ENCODE results near the gene SH3BP5L. TPM values are rescaled to one million over a fixed set of nuclear protein-coding genes. Genes with fewer than 3 reads are reported as not detected.

SH3BP5L gene
- total and polyA plus RNA-seq, 2 of the 8 experiments (the other 6 are each of a cell fraction or from before 2014, with no cell fraction given) = 20.2 to 28.4 TPM

GRCh38 chr1:248804771-248805681, 20.7 kb downstream of the SH3BP5L start:
- no peak overlapping the region for H3K23ac ChIP-seq (ENCODE audit: insufficient read length)
- no peak overlapping the region for H2BK20ac ChIP-seq (ENCODE audit: low read length)
- POLR2A ChIA-PET (ENCODE audit: partially characterized antibody) = interaction anchor here (0.9 kb wide), 1 partner anchor 13 kb away, joined by 4 read pairs; no protein-coding TSS in a partner anchor
- H3K4me1 ChIP-seq (replicated peaks in 1 of 4; ENCODE audit: control insufficient read depth in 3 of 4, insufficient read depth in 4 of 4, low read length in 3 of 4) = no peaks in the 10 kb centered on the region
- no peaks in the 10 kb centered on the region for H3K36me3 ChIP-seq (ENCODE audit: control insufficient read depth in 2 of 4, insufficient read depth in 4 of 4, low read length in 3 of 4)
- no peak overlapping the region for H3K27ac ChIP-seq (ENCODE audit: low read depth, low read length)
- H2BK120ac ChIP-seq (replicated peaks; ENCODE audit: low read depth, low read length) = no peak overlapping the region
- H3K9ac ChIP-seq (replicated peaks in 1 of 4; ENCODE audit: extremely low read depth in 1 of 4, low read depth in 3 of 4, low read length in 3 of 4) = no peak overlapping the region
- H3K4me2 ChIP-seq (ENCODE audit: insufficient read depth in 1 of 2, low read depth in 2 of 2, low read length in 2 of 2) = no peak overlapping the region
- DNase-seq (ENCODE audit: low read depth in 1 of 2, low spot score in 2 of 2) (no peak), FAIRE-seq (no peak)
- H3K18ac ChIP-seq (ENCODE audit: extremely low read depth, low read length) = no peak overlapping the region
- no peak overlapping the region for H4K8ac ChIP-seq (ENCODE audit: extremely low read depth, insufficient read depth, low read length)
- no peak overlapping the region for H3K14ac ChIP-seq (ENCODE audit: insufficient read length)
- H3K23me2 ChIP-seq (ENCODE audit: low read depth, low read length) = no peaks in the 10 kb centered on the region
- no peaks in the 10 kb centered on the region for H3K79me1 ChIP-seq (ENCODE audit: low read depth, low read length)
- H2BK12ac ChIP-seq (ENCODE audit: low read depth, low read length) = no peak overlapping the region
- H2BK15ac ChIP-seq (ENCODE audit: low read length) = no peak overlapping the region
- no peak overlapping the region for H2AFZ ChIP-seq (ENCODE audit: low read length)
- 82% methylated on average over 8 of the region's 10 CpGs; no CpG with 5 or more reads in 1 of the 2 experiments for WGBS, 2 experiments (ENCODE audit: extremely low coverage in 1 of 2, insufficient coverage in 1 of 2, insufficient read length in 1 of 2, insufficient replicate concordance in 2 of 2, low coverage in 1 of 2, low lambda C conversion rate in 2 of 2, missing lambda C conversion rate in 1 of 2)
- H4K91ac ChIP-seq (replicated peaks; ENCODE audit: insufficient read length, low read length) = no peak overlapping the region
- no peak overlapping the region for H2AK5ac ChIP-seq (ENCODE audit: low read depth, low read length)
- H3K79me2 ChIP-seq (ENCODE audit: control insufficient read depth in 1 of 2, insufficient read depth in 2 of 2, low read length in 2 of 2) = no peaks in the 10 kb centered on the region
- H4K5ac ChIP-seq (ENCODE audit: insufficient read length, low read depth, low read length) = no peak overlapping the region
- H3K4me3 ChIP-seq (ENCODE audit: extremely low read depth in 1 of 4, insufficient read depth in 2 of 4, low read depth in 3 of 4, low read length in 4 of 4) = no peak overlapping the region
- H3K27me3 ChIP-seq (replicated peaks in 1 of 4; ENCODE audit: control insufficient read depth in 3 of 4, extremely low read depth in 1 of 4, insufficient read depth in 3 of 4, low read length in 3 of 4) = no peaks in the 10 kb centered on the region
- H3K4ac ChIP-seq (replicated peaks; ENCODE audit: insufficient read length, low read depth, low read length) = no peak overlapping the region
- H4K20me1 ChIP-seq (replicated peaks in 1 of 2; ENCODE audit: control insufficient read depth in 1 of 2, insufficient read depth in 2 of 2, low read length in 2 of 2) = no peaks in the 10 kb centered on the region
- no peak overlapping the region for H3K56ac ChIP-seq (replicated peaks; ENCODE audit: insufficient read length, low read depth, low read length)
- no peak overlapping the region for H2BK5ac ChIP-seq (ENCODE audit: low read depth, low read length)
- H3K9me3 ChIP-seq (ENCODE audit: insufficient read depth in 2 of 2, low read depth in 1 of 2, low read length in 1 of 2) = peaks cover 29 to 51% of the 10 kb centered on the region in 2 experiments
- CTCF ChIA-PET (ENCODE audit: partially characterized antibody) = interaction anchor here (0.6 to 4.0 kb wide), 8 partner anchors 9 to 182 kb away, joined by 3 to 14 read pairs (median 4); partner anchors contain the start of genes SH3BP5L, ZNF672 and ZNF692
- TF ChIP-seq POLR2AphosphoS5 (IDR thresholded peaks at IDR 0.05; ENCODE audit: low read depth, low read length) (no peak), EGR1 (IDR thresholded peaks at IDR 0.05; ENCODE audit: borderline replicate concordance, low read depth, low read length) (no peak), JUN (IDR thresholded peaks at IDR 0.05; ENCODE audit: low read depth, low read length) (no peak), CBX8 (IDR thresholded peaks at IDR 0.05; ENCODE audit: borderline replicate concordance, low read depth, low read length) (no peak), SP1 (IDR thresholded peaks at IDR 0.05; ENCODE audit: low read depth, low read length) (no peak), NRF1 (IDR thresholded peaks at IDR 0.05; ENCODE audit: low read depth, low read length) (no peak), USF2 (IDR thresholded peaks at IDR 0.05; ENCODE audit: low read length) (no peak), TEAD4 (IDR thresholded peaks at IDR 0.05; ENCODE audit: low read depth, low read length) (no peak), KDM1A (IDR thresholded peaks at IDR 0.05; ENCODE audit: borderline replicate concordance, low read length) (no peak), HDAC6 (IDR thresholded peaks at IDR 0.05; ENCODE audit: low read depth, low read length) (no peak)

Data from H1 (cell line).